ENCODE data around the gene RIPK1. TPM values are rescaled to one million over a fixed set of nuclear protein-coding genes. Genes with fewer than 3 reads are reported as not detected.

The RIPK1 gene
- total and polyA plus RNA-seq, 2 donors (not counting 3 experiments of a cell fraction or from before 2014, with no cell fraction given) = 11.2 to 20.6 TPM

DNA sequence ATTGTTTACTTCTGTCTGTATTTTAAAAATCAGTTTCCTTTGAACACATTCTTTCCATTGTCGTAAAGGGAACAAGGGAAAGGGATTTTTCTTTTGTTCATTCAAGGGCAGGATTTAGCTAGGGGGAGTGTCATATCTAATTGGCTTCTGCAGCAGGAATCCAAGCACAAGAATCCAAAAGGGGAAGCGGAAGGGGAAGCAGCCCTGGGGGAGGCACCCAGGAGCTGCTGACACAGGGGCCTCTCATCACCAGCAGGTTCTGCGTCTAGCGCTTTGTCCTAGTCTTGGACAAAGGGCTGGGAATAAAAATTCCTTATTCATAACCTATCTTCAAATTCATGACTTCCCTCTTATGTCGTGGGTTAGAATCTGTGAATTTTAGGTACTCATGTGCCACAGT lies 13.7 kb downstream of the RIPK1 start:
- dilution Hi-C loops (cut with MboI; ENCODE audit: extremely low pct_ligation_motif_present, low sequenced_read_pairs) = no loop called here
- no peak for DNase-seq (ENCODE audit: low read depth, low spot score)
- intact Hi-C loops (cut with micrococcal nuclease) = no loop called here

More for the DNA sequence above, 13.7 kb downstream of the RIPK1 start:
- H3K79me2 ChIP-seq (ENCODE audit: control insufficient read depth, insufficient read depth, low read length) = no peaks in the 10 kb centered on the region
- H3K9ac ChIP-seq (replicated peaks; ENCODE audit: extremely low read depth, insufficient read depth, low read length) = no peak overlapping the region
- no peak overlapping the region for H2AFZ ChIP-seq (ENCODE audit: low read depth, low read length)
- H3K27me3 ChIP-seq (ENCODE audit: control insufficient read depth in 2 of 2, insufficient read depth in 2 of 2, low read length in 2 of 2) = no peaks in the 10 kb centered on the region
- POLR2A ChIA-PET = no interaction called here
- CTCF ChIA-PET = interaction anchor here (0.7 kb wide), 1 partner anchor 176 kb away, joined by 4 read pairs; no protein-coding TSS in a partner anchor
- no peak for FAIRE-seq
- H3K4me1 ChIP-seq (ENCODE audit: control insufficient read depth, extremely low read depth, insufficient read depth, low read length) = no peaks in the 10 kb centered on the region
- TF ChIP-seq MAX (IDR thresholded peaks at IDR 0.05; ENCODE audit: insufficient read depth, insufficient read length) (no peak), JUN (IDR thresholded peaks at IDR 0.05; ENCODE audit: borderline replicate concordance, insufficient read depth, insufficient read length, low read depth) (no peak), POLR2A (IDR thresholded peaks at IDR 0.05; ENCODE audit: low read depth, low read length) (no peak), GATA2 (IDR thresholded peaks at IDR 0.05; ENCODE audit: insufficient read depth, insufficient read length, low read depth, low read length) (no peak), POLR2AphosphoS5 (IDR thresholded peaks at IDR 0.05; ENCODE audit: insufficient read depth, low read depth, low read length) (no peak), MYC (IDR thresholded peaks at IDR 0.05; ENCODE audit: low read depth, low read length) (no peak), FOS (IDR thresholded peaks at IDR 0.05; ENCODE audit: borderline replicate concordance, insufficient read depth, low read length) (no peak), EZH2 (IDR thresholded peaks at IDR 0.05; ENCODE audit: borderline replicate concordance, low read depth, low read length, severe bottlenecking) (no peak)
- TF ChIP-seq, protein P1, sequence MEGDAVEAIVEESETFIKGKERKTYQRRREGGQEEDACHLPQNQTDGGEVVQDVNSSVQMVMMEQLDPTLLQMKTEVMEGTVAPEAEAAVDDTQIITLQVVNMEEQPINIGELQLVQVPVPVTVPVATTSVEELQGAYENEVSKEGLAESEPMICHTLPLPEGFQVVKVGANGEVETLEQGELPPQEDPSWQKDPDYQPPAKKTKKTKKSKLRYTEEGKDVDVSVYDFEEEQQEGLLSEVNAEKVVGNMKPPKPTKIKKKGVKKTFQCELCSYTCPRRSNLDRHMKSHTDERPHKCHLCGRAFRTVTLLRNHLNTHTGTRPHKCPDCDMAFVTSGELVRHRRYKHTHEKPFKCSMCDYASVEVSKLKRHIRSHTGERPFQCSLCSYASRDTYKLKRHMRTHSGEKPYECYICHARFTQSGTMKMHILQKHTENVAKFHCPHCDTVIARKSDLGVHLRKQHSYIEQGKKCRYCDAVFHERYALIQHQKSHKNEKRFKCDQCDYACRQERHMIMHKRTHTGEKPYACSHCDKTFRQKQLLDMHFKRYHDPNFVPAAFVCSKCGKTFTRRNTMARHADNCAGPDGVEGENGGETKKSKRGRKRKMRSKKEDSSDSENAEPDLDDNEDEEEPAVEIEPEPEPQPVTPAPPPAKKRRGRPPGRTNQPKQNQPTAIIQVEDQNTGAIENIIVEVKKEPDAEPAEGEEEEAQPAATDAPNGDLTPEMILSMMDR (IDR thresholded peaks at IDR 0.05; ENCODE audit: extremely low read depth in 1 of 2, insufficient read depth in 1 of 2, low read depth in 1 of 2, low read length in 2 of 2) = no peak
- no peaks in the 10 kb centered on the region for H3K9me3 ChIP-seq (replicated peaks; ENCODE audit: control insufficient read depth, insufficient read depth, low read length)
- H3K36me3 ChIP-seq (ENCODE audit: control insufficient read depth in 2 of 2, extremely low read depth in 1 of 2, insufficient read depth in 2 of 2, low read length in 2 of 2) = peaks cover 9 to 24% of the 10 kb centered on the region in 2 experiments
- no peak overlapping the region for H3K4me3 ChIP-seq (replicated peaks in 1 of 3; ENCODE audit: insufficient read depth in 1 of 3, low read depth in 1 of 3, low read length in 3 of 3)
- BruUV-seq (replicated peaks) = no TSS peak
- H4K20me1 ChIP-seq (replicated peaks; ENCODE audit: control insufficient read depth, extremely low read depth, insufficient read depth, low read length) = no peaks in the 10 kb centered on the region
- H3K27ac ChIP-seq (ENCODE audit: insufficient read depth, low read depth, low read length) = no peak overlapping the region
- no peaks in the 10 kb centered on the region for H3K9me1 ChIP-seq (replicated peaks; ENCODE audit: control insufficient read depth, extremely low read depth, insufficient read depth, low read length)
- no peak overlapping the region for H3K4me2 ChIP-seq (ENCODE audit: insufficient read depth, low read length)
